ENCODE results near the gene MGMT. TPM values are rescaled to one million over a fixed set of nuclear protein-coding genes. Genes with fewer than 3 reads are reported as not detected.

MGMT gene
- total and polyA plus RNA-seq, 9 of the 15 experiments (the other 6 are each of a cell fraction or from before 2014, with no cell fraction given): 0.03 to 0.29 (median 0.11) TPM; not detected in 4

- TF ChIP-seq, protein P1, sequence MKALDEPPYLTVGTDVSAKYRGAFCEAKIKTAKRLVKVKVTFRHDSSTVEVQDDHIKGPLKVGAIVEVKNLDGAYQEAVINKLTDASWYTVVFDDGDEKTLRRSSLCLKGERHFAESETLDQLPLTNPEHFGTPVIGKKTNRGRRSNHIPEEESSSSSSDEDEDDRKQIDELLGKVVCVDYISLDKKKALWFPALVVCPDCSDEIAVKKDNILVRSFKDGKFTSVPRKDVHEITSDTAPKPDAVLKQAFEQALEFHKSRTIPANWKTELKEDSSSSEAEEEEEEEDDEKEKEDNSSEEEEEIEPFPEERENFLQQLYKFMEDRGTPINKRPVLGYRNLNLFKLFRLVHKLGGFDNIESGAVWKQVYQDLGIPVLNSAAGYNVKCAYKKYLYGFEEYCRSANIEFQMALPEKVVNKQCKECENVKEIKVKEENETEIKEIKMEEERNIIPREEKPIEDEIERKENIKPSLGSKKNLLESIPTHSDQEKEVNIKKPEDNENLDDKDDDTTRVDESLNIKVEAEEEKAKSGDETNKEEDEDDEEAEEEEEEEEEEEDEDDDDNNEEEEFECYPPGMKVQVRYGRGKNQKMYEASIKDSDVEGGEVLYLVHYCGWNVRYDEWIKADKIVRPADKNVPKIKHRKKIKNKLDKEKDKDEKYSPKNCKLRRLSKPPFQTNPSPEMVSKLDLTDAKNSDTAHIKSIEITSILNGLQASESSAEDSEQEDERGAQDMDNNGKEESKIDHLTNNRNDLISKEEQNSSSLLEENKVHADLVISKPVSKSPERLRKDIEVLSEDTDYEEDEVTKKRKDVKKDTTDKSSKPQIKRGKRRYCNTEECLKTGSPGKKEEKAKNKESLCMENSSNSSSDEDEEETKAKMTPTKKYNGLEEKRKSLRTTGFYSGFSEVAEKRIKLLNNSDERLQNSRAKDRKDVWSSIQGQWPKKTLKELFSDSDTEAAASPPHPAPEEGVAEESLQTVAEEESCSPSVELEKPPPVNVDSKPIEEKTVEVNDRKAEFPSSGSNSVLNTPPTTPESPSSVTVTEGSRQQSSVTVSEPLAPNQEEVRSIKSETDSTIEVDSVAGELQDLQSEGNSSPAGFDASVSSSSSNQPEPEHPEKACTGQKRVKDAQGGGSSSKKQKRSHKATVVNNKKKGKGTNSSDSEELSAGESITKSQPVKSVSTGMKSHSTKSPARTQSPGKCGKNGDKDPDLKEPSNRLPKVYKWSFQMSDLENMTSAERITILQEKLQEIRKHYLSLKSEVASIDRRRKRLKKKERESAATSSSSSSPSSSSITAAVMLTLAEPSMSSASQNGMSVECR (CRISPR knock-in tag; IDR thresholded peaks at IDR 0.05): no peak
- TF ChIP-seq ASH1L (IDR thresholded peaks at IDR 0.05; ENCODE audit: borderline replicate concordance, low read depth, partially characterized antibody) (no peak), POLR2AphosphoS5 (IDR thresholded peaks at IDR 0.05; ENCODE audit: control insufficient read depth, insufficient read depth, low read depth, low read length) (no peak), CREM (IDR thresholded peaks at IDR 0.05; ENCODE audit: low read depth) (no peak), STAT5A (IDR thresholded peaks at IDR 0.05; ENCODE audit: borderline replicate concordance, low read length) (no peak)
These were observed 28.2 kb downstream of the MGMT start (continued) for GRCh38 chr10:129495256-129495655.

DNA sequence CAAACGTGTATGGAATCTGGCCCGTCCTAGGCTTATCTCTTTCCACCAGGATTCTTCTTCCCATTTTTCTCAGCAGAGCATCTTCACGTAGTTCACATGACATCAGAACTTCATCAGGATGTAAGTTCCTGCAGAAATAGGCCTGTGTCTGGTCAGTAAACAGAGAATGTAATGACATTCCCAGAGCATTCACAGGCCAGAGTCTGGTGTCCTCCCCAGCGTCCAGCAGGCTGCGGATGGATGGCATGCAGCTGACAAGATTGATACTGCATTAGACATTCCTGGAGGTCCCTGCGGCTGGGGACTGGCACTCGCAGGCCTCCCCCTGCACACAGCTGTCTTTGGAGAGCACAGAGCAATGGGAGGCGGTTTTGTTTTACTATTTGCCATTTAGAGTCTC is 28.7 kb downstream of the MGMT start:
- FAIRE-seq (no peak), ATAC-seq (no peak)
- WGBS (ENCODE audit: insufficient coverage, low coverage, missing lambda C conversion rate): 2% methylated on average over 8 of the region's 8 CpGs

More for the DNA sequence above, 28.7 kb downstream of the MGMT start:
- TF ChIP-seq, protein P2, sequence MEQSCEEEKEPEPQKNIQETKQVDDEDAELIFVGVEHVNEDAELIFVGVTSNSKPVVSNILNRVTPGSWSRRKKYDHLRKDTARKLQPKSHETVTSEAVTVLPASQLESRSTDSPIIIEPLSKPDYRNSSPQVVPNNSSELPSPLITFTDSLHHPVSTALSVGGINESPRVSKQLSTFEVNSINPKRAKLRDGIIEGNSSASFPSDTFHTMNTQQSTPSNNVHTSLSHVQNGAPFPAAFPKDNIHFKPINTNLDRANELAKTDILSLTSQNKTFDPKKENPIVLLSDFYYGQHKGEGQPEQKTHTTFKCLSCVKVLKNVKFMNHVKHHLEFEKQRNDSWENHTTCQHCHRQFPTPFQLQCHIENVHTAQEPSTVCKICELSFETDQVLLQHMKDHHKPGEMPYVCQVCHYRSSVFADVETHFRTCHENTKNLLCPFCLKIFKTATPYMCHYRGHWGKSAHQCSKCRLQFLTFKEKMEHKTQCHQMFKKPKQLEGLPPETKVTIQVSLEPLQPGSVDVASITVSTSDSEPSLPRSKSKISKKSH (CRISPR knock-in tag; IDR thresholded peaks at IDR 0.05): no peak
- TF ChIP-seq TAF15 (IDR thresholded peaks at IDR 0.05; ENCODE audit: low read depth, low read length) (no peak), RBFOX2 (IDR thresholded peaks at IDR 0.05; ENCODE audit: low read depth, low read length) (no peak), RBM17 (IDR thresholded peaks at IDR 0.05; ENCODE audit: borderline replicate concordance, low read depth, low read length) (no peak), ZNF140 (CRISPR knock-in tag; IDR thresholded peaks at IDR 0.05) (no peak), FOXA3 (CRISPR knock-in tag; conservative IDR thresholded peaks at IDR 0.05 in 1 of 2, IDR thresholded peaks at IDR 0.05 in 1 of 2) (no peak), ZNF75A (CRISPR knock-in tag; IDR thresholded peaks at IDR 0.05) (no peak), ZSCAN32 (CRISPR knock-in tag; IDR thresholded peaks at IDR 0.05) (no peak), ZNF311 (CRISPR knock-in tag; IDR thresholded peaks at IDR 0.05) (no peak), BRD9 (IDR thresholded peaks at IDR 0.05; ENCODE audit: low read depth, partially characterized antibody) (no peak), SMC3 (conservative IDR thresholded peaks at IDR 0.05; ENCODE audit: insufficient read depth, low read depth, low read length) (no peak), TCF3 (CRISPR knock-in tag; IDR thresholded peaks at IDR 0.05) (no peak), GTF2A2 (tag; IDR thresholded peaks at IDR 0.05) (no peak)
- no peaks in the 10 kb centered on the region for H3K27me3 ChIP-seq (ENCODE audit: control insufficient read depth in 2 of 2, insufficient read depth in 2 of 2, low read length in 2 of 2)
- no peak overlapping the region for H3K4me2 ChIP-seq (ENCODE audit: insufficient read depth, low read length)
- H3K79me2 ChIP-seq (ENCODE audit: control insufficient read depth, insufficient read depth, low read length): no peaks in the 10 kb centered on the region
- CTCF ChIA-PET (ENCODE audit: low intra/inter-chr PET ratio): no interaction called here
- H3K36me3 ChIP-seq (ENCODE audit: control insufficient read depth, insufficient read depth, low read length): no peaks in the 10 kb centered on the region
- no peak overlapping the region for H3K4me3 ChIP-seq
- no TSS peak for BruUV-seq (replicated peaks)
- POLR2A ChIA-PET: no interaction called here
- no peaks in the 10 kb centered on the region for H3K4me1 ChIP-seq (replicated peaks in 1 of 2; ENCODE audit: control insufficient read depth in 2 of 2, insufficient read depth in 2 of 2, low read length in 2 of 2)
- DNase-seq (ENCODE audit: extremely low read depth in 1 of 4, low spot score in 3 of 4): no peak
- H3K9me3 ChIP-seq (replicated peaks; ENCODE audit: control insufficient read depth, insufficient read depth, low read depth, low read length): no peaks in the 10 kb centered on the region
- no peak overlapping the region for H3K9ac ChIP-seq (ENCODE audit: insufficient read depth in 1 of 2, low read depth in 2 of 2, low read length in 2 of 2)
- no peaks in the 10 kb centered on the region for H3K9me1 ChIP-seq (ENCODE audit: control insufficient read depth, insufficient read depth, low read length)
- no peak overlapping the region for H3K27ac ChIP-seq (ENCODE audit: extremely low read depth, low read depth, low read length)
- no peak overlapping the region for H2AFZ ChIP-seq (ENCODE audit: low read depth, low read length)
- no peaks in the 10 kb centered on the region for H4K20me1 ChIP-seq (replicated peaks; ENCODE audit: control insufficient read depth, insufficient read depth, low read length)
- intact Hi-C loops (cut with micrococcal nuclease): no loop called here
- in situ Hi-C loops (cut with MboI): no loop called here

All from K562 (cell line).